ENCODE results near the gene OXLD1.

The OXLD1 gene

GRCh38 chr17:81711814-81712467 lies 45.5 kb upstream of the OXLD1 start, which contains the start of gene SLC25A10 (continued):
- TF ChIP-seq PRDM2 (tag by site-specific recombination; IDR thresholded peaks at IDR 0.05; ENCODE audit: borderline replicate concordance) = no peak
- TF ChIP-seq SP7 (tag by site-specific recombination; IDR thresholded peaks at IDR 0.05) = peak; percentile 5; the same call in 1 of the 2 replicates
- TF ChIP-seq ZNF341 (tag by site-specific recombination; IDR thresholded peaks at IDR 0.05; ENCODE audit: low read depth) = 0 out of 2 replicates have a peak, but pooled peaks have one; percentile 22
- no peak for TF ChIP-seq ZNF549 (tag by site-specific recombination; IDR thresholded peaks at IDR 0.05)
- TF ChIP-seq ZBTB8A (tag by site-specific recombination; IDR thresholded peaks at IDR 0.05) = peak; percentile 54; the same call in 1 of the 2 replicates
- TF ChIP-seq OVOL3 (tag by site-specific recombination; IDR thresholded peaks at IDR 0.05) = peak; percentile 2; the same call in 1 of the 2 replicates
- no peak for TF ChIP-seq RBAK (tag by site-specific recombination; IDR thresholded peaks at IDR 0.05)
- 0 out of 2 replicates have a peak, but pooled peaks have one; percentile 53 for TF ChIP-seq ZNF184 (tag by site-specific recombination; IDR thresholded peaks at IDR 0.05)
- TF ChIP-seq ZNF701 (tag by site-specific recombination; IDR thresholded peaks at IDR 0.05) = no peak
- TF ChIP-seq MEIS1 (CRISPR knock-in tag; IDR thresholded peaks at IDR 0.05; ENCODE audit: borderline replicate concordance) = 0 out of 2 replicates have a peak, but pooled peaks have one; percentile 70
- no peak for TF ChIP-seq ZNF280C (tag by site-specific recombination; IDR thresholded peaks at IDR 0.05)
- no peak for TF ChIP-seq ZNF785 (tag by site-specific recombination; IDR thresholded peaks at IDR 0.05)
- peak; percentile 78 for TF ChIP-seq OSR2 (tag by site-specific recombination; IDR thresholded peaks at IDR 0.05)
- no peak for TF ChIP-seq ZNF248 (tag by site-specific recombination; IDR thresholded peaks at IDR 0.05)
- no peak for TF ChIP-seq ZNF501 (tag by site-specific recombination; IDR thresholded peaks at IDR 0.05)
- no peak for TF ChIP-seq ZNF133 (tag by site-specific recombination; IDR thresholded peaks at IDR 0.05)
- TF ChIP-seq ZNF394 (tag by site-specific recombination; IDR thresholded peaks at IDR 0.05; ENCODE audit: borderline replicate concordance) = peak; percentile 22; the same call in 1 of the 2 replicates
- no peak for TF ChIP-seq PRDM4 (tag by site-specific recombination; IDR thresholded peaks at IDR 0.05)
- no peak for TF ChIP-seq YY2 (tag by site-specific recombination; IDR thresholded peaks at IDR 0.05)
- TF ChIP-seq BCL11B (tag by site-specific recombination; IDR thresholded peaks at IDR 0.05; ENCODE audit: low read depth) = peak; percentile 94; the same call in 1 of the 2 replicates
- peak; percentile 26; the same call in 1 of the 2 replicates for TF ChIP-seq PBX3 (CRISPR knock-in tag; IDR thresholded peaks at IDR 0.05)
- peak; percentile 68 for TF ChIP-seq KLF10 (tag by site-specific recombination; IDR thresholded peaks at IDR 0.05)
- peak; percentile 62 for TF ChIP-seq ZBTB26 (tag by site-specific recombination; optimal IDR thresholded peaks at IDR 0.05)
- no peak for TF ChIP-seq ZNF174 (tag by site-specific recombination; IDR thresholded peaks at IDR 0.05)
- no peak for TF ChIP-seq ZNF16 (tag by site-specific recombination; IDR thresholded peaks at IDR 0.05; ENCODE audit: low read depth)
- no peak for TF ChIP-seq TRIM28 (IDR thresholded peaks at IDR 0.05; ENCODE audit: borderline replicate concordance, low read length)
- TF ChIP-seq ZNF48 (tag by site-specific recombination; IDR thresholded peaks at IDR 0.05) = no peak
